Measurements from ENCODE around the gene NBEAL1. TPM values are rescaled to one million over a fixed set of nuclear protein-coding genes. Genes with fewer than 3 reads are reported as not detected.

The NBEAL1 gene
- total RNA-seq, 2 experiments from 2014 or later = 8.3 to 11.2 TPM

GRCh38 chr2:203164311-203164935 is 149.7 kb downstream of the NBEAL1 start:
- no peaks in the 10 kb centered on the region for H3K36me3 ChIP-seq (ENCODE audit: insufficient read depth, low read length)
- DNase-seq (no peak), ATAC-seq (ENCODE audit: poor library complexity) (no peak)
- no peak for TF ChIP-seq CTCF (IDR thresholded peaks at IDR 0.05)
- no peak overlapping the region for H3K4me3 Mint-ChIP-seq
- intact Hi-C loops (cut with DNase I, micrococcal nuclease) = no loop called here
- no peaks in the 10 kb centered on the region for H3K4me1 Mint-ChIP-seq (ENCODE audit: low read depth)
- no peaks in the 10 kb centered on the region for H3K9me3 ChIP-seq (ENCODE audit: control insufficient read depth in 1 of 2, insufficient read depth in 1 of 2, low read length in 2 of 2)
- POLR2A ChIA-PET = no interaction called here
- H3K27me3 ChIP-seq (ENCODE audit: control insufficient read depth in 1 of 2, insufficient read depth in 2 of 2, low read length in 2 of 2) = no peaks in the 10 kb centered on the region
- H3K4me1 ChIP-seq (ENCODE audit: insufficient read depth, low read length) = no peaks in the 10 kb centered on the region
- CTCF ChIA-PET = no interaction called here
- H3K27ac ChIP-seq (ENCODE audit: low read depth in 1 of 2, low read length in 2 of 2) = no peak overlapping the region
- no peaks in the 10 kb centered on the region for H3K27me3 Mint-ChIP-seq
- peaks cover 31% of the 10 kb centered on the region for H3K36me3 Mint-ChIP-seq (ENCODE audit: low read depth)
- H3K4me3 ChIP-seq (ENCODE audit: low read length) = no peak overlapping the region
- no peak overlapping the region for H3K27ac Mint-ChIP-seq
- no peaks in the 10 kb centered on the region for H3K9me3 Mint-ChIP-seq

- no peak overlapping the region for H3K4me3 Mint-ChIP-seq
- H3K9me3 Mint-ChIP-seq = no peaks in the 10 kb centered on the region
- H3K27me3 Mint-ChIP-seq = no peaks in the 10 kb centered on the region
- POLR2A ChIA-PET = no interaction called here
- H3K36me3 Mint-ChIP-seq (ENCODE audit: low read depth) = peaks cover 36% of the 10 kb centered on the region
- TF ChIP-seq CTCF (IDR thresholded peaks at IDR 0.05) = no peak
- Histone ChIP-seq H3K9me3 (ENCODE audit: control insufficient read depth in 1 of 2, insufficient read depth in 1 of 2, low read length in 2 of 2) (no peaks in the 10 kb centered on the region), H3K36me3 (ENCODE audit: insufficient read depth, low read length) (no peaks in the 10 kb centered on the region), H3K4me3 (ENCODE audit: low read length) (no peak overlapping the region), H3K27me3 (ENCODE audit: control insufficient read depth in 1 of 2, insufficient read depth in 2 of 2, low read length in 2 of 2) (no peaks in the 10 kb centered on the region), H3K27ac (ENCODE audit: low read depth in 1 of 2, low read length in 2 of 2) (no peak overlapping the region), H3K4me1 (ENCODE audit: insufficient read depth, low read length) (no peaks in the 10 kb centered on the region)
- DNase-seq (no peak), ATAC-seq (ENCODE audit: poor library complexity) (no peak)
- no peaks in the 10 kb centered on the region for H3K4me1 Mint-ChIP-seq (ENCODE audit: low read depth)
- intact Hi-C loops (cut with DNase I, micrococcal nuclease) = no loop called here
- no peak overlapping the region for H3K27ac Mint-ChIP-seq
- CTCF ChIA-PET = interaction anchor here (0.7 kb wide), 1 partner anchor 10 kb away, joined by 3 read pairs; no protein-coding TSS in a partner anchor
Measured at GRCh38 chr2:203167751-203168150, 153.1 kb downstream of the NBEAL1 start.

- ChIA-PET CTCF (no interaction called here), POLR2A (no interaction called here)
- Histone ChIP-seq H3K4me1 (ENCODE audit: insufficient read depth, low read length) (no peaks in the 10 kb centered on the region), H3K36me3 (ENCODE audit: insufficient read depth, low read length) (peaks cover 5% of the 10 kb centered on the region), H3K4me3 (ENCODE audit: low read length) (no peak overlapping the region), H3K27ac (ENCODE audit: low read depth in 1 of 2, low read length in 2 of 2) (no peak overlapping the region), H3K9me3 (ENCODE audit: control insufficient read depth in 1 of 2, insufficient read depth in 1 of 2, low read length in 2 of 2) (no peaks in the 10 kb centered on the region), H3K27me3 (ENCODE audit: control insufficient read depth in 1 of 2, insufficient read depth in 2 of 2, low read length in 2 of 2) (no peaks in the 10 kb centered on the region)
- ATAC-seq (ENCODE audit: poor library complexity) (no peak), DNase-seq (no peak)
- Mint-ChIP-seq H3K36me3 (ENCODE audit: low read depth) (peaks cover 35% of the 10 kb centered on the region), H3K27me3 (no peaks in the 10 kb centered on the region), H3K27ac (no peak overlapping the region), H3K9me3 (no peaks in the 10 kb centered on the region), H3K4me3 (no peak overlapping the region), H3K4me1 (ENCODE audit: low read depth) (no peaks in the 10 kb centered on the region)
- intact Hi-C loops (cut with DNase I, micrococcal nuclease) = no loop called here
- no peak for TF ChIP-seq CTCF (IDR thresholded peaks at IDR 0.05)
Measured at GRCh38 chr2:203170502-203170901, 155.8 kb downstream of the NBEAL1 start.
